Stimulated activated naive CD8-positive, alpha-beta T cell treated with anti-CD3 and anti-CD28 coated beads, Interleukin-15, Interleukin-2, amounts not matched to agents 100 U/mL and 50 U/mL, for 24 hours (primary cell): ENCODE results near the gene POLD2.
A peak's percentile ranks its signal among the peaks of the same experiment; 100 is the strongest.
"Not testable (repeated sequence)": the region's sequence is repeated elsewhere in the genome, so short reads cannot be mapped to it uniquely, and the experiment has no call there.

ENCODE experiments used
- ATAC-seq: fragments of 150-1000 bp; cut with Tn5 transposase; one replicate; pipeline ENCODE4 v1.10.0; 2021
- DNase-seq: peaks from one replicate; pipeline ENCODE4 v3.0.0; 2021

The POLD2 gene

DNA sequence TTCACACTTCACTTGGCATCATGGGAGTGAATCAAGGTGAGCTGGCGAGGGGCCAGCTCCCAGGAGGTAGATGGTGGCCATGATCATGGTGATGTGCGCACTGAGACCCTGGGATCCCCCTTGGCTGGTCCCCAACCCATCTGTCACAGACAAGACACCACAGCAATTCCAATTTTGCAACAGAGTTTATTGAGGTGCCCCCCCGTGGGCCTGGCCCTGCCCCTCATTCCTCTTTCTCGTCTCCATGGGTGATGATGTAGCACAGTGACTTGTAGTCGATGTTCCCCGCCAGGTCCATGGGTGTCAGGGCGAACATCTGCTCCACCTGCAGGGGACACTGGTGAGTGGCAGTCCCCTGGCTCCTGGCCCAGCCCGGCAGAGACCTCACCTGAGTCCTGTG, 15.3 kb upstream of the POLD2 start:
- DNase-seq = no peak
- no peak for ATAC-seq

DNA sequence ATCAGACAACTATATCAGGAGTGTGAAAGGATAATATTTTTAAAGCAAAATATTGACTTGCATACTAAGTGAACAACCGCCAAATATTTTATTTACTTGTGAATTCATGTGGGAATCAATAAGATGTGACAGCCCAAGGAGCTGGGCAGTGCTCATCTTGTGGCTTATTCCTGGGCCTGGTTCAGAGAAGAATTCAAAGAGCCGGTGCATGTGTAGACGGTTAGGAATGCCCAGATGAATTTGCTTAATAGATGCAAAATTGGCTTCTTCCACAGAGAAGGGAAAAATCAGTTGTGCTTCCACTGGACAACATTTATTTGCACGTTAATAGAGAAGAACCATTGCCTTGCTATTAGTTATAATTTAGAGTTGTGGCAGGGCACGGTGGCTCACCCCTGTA, 13.4 kb upstream of the POLD2 start:
- DNase-seq = no peak
- no peak for ATAC-seq

DNA sequence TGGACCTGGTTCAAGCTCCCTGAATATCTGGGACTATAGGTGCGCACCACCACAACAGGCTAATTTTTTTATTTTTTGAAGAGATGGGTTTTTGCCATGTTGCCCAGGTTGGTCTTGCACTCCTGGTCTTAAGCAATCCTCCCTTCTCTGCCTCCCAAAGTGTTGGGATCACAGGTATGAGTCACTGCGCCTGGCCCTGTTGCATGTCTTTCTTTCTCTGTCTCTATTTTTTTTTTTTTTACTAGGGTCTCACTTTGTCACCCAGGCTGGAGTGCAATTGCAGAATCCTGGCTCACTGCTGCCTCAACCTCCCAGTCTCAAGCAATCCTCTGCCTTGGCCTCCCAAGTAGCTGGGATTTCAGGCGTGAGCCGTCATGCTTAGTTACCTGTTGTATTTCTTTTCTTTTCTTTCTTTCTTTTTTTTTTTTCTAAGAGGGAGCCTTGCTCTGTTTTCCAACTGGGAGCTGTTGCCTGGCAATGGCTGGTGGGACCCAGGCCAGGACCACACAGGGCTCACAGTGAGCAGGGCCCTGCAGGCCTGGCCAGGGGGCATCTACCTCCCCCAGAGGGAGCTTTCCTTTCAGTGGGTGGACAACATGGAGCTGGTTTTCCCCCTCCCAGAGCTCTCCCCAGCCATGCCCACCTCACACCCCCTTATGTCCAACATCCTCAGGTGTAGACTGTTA, 11.7 kb upstream of the POLD2 start:
- no peak for DNase-seq
- ATAC-seq = no peak

DNA sequence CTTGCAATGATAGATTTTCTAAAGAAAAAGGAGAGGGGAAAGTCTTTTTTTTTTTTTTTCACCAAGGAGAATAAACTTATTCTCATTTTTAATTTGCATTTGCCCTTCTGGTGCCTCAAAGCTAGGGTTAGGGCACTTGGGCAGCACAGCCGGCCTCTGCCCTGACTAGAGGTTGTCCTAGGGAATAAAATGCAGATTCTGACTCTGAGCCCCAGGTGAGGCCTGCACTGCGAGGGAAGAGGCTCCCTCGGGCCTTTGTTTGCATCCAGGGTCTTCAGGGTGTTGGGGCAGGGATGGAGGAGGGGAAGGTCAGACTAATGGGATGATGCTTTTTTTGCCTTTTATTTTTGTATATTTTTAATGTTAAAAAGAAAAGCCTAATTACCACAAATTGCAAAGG, 9.9 kb upstream of the POLD2 start:
- DNase-seq = no peak
- no peak for ATAC-seq

DNA sequence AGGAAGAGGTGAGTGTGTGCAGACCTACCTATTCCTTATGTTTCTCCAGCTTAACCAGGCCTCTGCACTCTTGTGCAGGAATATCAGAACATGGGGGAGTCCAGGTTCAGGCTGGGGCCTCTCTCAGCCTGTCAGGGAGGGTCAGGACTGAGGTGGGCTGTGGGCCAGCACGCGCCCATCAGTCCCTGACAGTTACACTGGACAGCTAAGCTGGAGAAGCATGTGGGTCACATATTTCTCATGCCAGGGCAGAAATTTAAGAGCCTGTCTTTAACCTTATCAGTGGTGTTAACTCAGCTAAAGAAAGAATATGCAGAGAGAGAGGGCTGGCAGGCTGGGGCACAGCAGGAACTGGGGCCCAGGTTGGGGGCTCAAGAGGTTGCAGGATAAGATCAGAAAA, 8.7 kb upstream of the POLD2 start:
- ATAC-seq (no peak), DNase-seq (no peak)

DNA sequence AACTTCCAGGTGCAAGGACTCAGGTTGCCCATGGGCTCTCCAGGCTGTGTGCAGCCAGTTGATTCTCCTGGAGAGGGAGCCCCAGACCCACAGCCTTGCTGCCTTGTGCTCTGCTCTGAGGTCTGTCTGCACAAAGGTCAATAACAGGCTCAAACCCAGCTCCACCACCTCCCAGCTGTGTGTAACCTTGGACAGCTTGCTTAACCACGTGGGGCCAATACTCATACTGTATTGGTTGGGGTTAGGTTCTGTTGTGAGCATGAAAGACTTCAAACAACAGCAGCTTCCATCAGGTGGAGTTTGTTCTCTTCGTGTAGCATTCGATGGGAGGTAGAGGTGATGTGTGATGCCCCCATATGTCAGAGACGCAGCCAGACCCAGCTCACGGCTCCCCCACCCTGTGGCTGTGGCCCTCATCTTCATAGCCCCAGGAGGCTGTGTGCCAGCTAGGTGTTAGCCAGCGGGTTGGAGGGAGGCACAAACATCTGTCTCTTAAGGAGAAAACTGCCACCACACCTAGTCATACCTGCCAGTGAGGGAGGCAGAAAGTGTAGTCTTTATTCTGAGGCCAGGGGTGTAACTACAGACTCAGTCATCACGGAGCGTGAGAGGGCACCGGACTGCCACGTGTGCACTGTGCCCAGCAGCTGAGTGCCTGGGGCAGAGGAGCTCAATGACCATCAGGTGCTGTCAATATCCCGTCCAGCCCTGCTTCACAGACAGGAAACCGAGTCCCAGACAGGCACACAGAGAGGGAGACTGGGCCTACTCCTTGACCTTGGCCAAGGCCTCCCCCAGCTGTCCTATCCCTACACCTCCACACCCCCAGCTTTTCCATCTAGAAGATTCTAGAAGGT, 8.1 kb upstream of the POLD2 start:
- DNase-seq (no peak), ATAC-seq (peak; percentile 64)

DNA sequence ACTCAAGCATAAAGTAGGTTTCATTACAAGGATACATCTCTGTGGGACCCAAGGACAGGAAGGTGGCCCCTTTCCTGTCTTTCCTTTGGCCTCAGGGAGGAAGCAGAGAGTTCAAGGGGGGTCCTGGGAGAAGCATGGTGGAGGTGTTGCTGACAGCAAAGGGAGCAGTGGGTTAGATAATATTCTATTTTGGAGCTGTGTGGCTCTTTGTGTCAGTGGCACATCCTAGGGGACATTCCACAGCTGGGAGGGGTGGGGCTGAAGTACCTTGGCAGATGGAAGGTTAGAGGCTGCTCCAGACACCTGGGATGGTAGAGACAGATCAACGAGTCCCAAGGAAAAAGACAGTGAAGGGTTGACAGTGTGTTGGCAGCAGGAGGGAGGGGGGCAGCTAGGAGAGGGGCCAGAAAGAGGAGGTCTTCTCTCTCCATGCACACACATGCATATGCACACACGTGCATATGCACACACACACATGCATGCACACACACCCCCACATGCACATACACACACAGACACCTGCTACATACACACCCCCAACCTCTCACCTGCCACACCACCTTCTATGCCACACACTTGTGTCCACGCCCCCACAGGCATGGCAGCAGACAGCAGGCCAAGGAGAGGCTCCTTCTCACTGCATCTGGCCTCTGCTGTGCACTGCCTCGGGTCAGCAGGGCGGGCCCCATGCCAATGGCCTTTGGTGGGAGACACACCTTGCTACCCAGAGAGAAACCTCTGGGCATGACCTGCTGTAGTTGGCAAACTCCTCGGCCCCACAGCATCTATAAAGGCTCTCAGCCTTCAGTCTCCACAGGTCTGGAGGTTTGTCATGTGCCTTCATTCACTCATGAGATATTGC, 5.6 kb upstream of the POLD2 start:
- DNase-seq (no peak), ATAC-seq (no peak)

DNA sequence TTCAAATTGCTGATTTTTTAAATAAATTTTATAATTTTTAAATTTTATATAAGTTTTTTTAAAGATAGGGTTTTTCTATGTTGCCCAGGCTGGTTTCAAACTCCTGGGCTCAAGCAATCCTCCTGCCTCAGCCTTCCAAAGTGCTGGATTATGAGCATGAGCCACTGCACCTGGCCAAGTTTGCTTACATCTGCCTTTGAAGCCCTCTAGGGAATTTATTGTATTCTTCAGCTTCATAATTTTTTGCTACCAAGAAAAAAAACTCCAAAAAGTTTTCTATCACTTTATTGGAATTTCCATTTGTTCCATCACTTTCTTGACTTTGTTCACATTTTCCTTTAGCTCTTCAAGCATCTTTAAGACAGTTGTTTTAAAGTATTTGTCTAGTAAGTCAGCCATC, 3.8 kb upstream of the POLD2 start:
- DNase-seq (no peak), ATAC-seq (no peak)

DNA sequence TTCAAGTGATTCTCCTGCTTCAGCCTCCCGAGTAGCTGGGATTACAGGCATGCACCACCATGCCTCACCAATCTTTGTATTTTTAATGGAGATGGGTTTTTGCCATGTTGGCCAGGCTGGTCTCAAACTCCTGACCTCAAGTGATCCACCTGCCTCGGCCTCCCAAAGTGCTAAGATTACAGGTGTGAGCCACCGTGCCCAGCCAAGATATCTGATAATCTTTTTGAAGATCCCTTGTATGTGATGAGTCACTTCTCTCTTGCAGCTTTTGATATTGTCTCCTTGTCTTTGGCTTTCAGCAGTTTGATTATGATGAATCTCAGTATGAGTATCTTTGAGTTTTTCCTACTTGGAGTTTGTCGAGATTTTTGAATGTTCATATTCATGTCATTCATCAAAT, 3.2 kb upstream of the POLD2 start:
- DNase-seq, ATAC-seq: not testable (repeated sequence)

DNA sequence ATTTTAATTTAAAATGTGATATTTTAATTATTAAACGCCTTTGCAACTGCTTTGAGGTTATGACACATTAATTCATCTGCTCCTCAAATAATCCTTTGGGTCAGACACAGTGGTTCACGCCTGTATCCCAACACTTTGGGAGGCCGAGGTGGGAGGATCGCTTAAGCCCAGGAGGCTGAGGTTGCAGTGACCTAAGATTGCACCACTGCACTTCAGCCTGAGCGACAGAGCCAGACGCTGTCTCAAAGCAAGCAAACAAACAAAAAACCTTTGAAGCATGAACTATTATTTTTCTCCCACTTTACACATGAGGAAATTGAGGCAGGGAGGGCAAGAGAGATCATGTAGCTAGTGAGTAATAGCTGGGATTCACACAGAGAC, 1.5 kb upstream of the POLD2 start:
- ATAC-seq (no peak), DNase-seq (no peak)

DNA sequence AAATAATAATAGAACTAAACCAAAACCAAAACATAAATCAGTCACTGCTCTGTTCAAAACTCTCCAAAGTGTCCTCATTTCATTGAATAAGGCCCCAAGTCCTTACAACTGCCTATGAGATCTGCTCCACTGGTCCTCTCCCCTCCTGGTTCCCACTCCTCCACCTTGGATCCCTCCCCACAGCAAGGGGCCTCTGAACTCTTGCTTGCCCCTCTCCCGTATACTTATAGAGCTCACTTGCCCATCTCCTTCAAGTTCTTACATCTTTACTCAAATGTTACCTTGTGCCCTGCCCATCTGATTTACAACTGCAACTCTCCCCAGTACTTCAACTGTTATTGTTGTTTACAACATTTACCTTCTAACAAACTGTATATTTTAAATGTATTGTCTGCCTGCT, 819 bp downstream of the POLD2 start:
- DNase-seq = no peak
- no peak for ATAC-seq

DNA sequence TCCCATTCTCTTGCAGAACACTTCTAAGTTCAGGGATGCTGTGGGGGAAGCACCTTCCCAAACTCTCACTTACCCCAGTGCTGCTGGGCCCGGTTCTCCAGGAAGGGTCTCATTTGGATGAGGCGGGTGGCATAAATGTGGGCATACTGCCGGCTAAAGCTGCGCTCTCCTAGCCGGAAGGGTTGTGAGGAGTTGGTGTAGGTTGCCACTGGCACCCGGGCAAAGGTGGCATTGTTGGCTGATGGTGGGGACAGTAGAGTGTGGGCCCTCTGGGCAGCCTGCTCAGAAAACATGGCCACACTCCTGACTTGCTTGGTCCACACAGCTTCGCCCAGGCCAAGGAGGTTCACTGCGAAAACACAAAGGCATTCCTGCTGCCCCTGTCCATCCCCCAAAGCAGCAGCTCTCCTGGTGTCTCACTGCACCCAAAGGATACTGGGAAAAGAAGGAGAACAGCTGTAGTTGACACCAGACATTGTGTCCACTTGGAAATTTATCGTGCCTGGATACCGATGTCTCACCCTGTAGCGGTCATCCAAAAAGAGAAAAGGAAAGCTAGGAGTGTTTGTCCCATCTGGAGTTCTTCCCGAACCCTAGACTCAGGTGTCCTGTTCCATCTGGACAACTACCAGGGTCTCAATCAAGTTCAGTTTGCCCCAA, 1.5 kb downstream of the POLD2 start:
- DNase-seq (no peak), ATAC-seq (no peak)

DNA sequence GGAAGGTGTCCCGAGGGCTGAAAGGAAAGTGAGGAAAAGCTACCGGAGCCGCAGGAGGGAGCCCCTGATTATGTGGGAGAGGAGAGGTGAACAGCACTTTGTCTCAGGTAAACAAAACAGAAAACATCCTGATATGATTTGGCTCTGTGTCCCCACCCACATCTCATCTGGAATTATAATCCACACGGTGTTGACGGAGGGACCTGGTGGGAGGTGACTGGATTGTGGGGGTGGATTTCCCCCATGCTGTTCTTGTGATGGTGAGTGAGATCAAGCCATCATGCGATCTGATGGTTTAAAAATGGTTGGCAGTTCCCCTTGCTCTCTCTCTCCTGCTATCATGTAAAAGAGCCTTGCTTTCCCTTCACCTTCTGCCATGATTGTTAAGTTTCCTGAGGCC, 3.0 kb downstream of the POLD2 start:
- DNase-seq (no peak), ATAC-seq (no peak)

DNA sequence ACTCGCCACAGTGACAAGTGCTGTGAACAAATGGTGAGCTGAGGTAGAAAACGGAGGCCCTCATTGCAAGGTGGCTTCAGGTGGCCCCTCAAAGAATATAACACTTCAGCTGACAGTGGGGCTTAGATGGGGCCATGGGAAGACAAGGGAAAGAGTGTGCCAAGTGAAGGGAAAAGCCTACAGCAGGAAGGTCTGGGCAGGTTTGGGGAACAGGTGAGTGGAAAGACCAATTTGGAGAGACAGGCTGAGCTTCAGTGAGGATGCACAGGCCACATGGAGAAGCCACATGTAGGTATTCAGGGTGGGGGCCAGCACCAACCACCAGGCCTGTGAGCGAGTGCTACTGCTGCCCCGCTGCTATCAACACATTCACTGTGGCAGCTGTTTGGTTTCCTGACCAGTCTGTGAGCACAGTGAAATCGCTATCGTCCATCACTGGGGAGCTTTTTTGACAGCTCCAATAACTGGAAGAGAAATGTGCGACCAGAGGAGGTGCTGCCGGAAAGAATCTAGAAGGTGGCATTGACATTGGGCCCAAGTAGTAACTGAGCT, 3.4 kb downstream of the POLD2 start:
- no peak for ATAC-seq
- no peak for DNase-seq

DNA sequence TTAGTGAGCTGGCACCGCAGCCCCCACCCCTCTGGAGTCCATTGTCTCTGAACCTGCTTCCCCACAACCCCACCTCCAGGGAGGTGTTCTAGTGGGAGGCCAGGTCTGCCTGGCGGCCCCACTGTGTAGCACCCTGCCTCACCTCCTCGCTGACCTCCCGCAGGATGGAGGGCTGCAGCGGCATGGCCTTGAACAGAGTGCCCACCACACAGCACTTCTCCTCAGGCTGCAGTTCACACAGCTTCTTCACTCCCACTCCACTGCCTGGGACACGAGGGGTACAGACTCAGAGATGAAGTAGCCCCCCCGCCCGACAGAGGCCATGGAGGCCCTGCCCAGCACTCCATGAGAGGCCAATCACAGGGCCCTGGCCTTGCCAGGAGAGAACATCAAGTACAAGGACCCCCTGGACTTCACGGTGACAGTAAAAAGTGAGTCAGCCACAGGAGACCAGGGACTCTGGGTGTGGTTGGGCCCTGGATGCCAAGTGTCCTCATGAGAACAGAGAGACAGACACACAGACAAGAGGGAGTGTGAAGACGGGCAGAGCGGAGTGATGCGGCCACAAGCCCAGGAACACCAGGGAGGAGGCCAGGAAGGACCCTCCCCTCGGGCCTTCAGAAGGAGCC, 5.4 kb downstream of the POLD2 start:
- DNase-seq = no peak
- no peak for ATAC-seq

DNA sequence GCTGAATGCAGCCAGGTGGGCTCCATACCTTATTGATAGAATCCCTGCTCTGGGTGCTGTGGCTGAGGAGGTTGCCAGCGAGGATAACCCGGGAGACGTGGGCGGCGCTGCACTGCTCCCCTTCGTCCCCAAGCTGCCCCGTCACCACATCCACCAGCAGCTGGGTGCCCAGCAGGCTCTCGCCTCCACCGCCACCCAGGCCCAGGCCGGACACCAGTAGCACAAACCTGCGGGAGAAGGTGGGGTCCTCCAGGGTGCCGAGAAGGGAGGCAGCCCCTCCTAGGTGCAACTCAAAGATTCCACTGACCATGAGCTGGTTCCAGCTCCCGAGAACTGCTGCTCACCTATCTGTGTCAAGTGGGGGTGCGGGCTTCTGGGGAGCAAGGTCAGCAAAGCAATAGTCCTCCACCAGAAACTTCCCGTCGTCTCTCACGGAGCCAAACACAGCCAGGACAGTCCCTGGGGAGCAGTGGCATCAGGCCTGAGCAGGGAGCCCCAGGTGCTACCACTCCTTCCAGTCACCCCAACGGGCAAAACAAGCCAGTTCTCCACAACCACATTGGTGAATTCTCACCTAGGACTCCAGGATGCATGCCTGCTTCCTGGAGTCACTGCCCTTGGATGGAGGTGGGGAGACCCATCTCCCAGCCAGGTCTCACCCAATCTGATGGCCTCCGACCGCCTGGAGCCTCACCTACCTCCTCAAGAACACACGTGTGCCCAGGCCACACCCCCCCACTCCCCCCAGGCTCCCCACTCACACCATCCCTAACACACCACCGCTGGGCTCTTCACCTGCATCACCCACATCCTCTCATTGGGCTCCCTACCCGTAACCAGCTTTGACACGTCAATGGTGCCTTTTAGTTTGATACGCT, 6.3 kb downstream of the POLD2 start:
- ATAC-seq = no peak
- no peak for DNase-seq

DNA sequence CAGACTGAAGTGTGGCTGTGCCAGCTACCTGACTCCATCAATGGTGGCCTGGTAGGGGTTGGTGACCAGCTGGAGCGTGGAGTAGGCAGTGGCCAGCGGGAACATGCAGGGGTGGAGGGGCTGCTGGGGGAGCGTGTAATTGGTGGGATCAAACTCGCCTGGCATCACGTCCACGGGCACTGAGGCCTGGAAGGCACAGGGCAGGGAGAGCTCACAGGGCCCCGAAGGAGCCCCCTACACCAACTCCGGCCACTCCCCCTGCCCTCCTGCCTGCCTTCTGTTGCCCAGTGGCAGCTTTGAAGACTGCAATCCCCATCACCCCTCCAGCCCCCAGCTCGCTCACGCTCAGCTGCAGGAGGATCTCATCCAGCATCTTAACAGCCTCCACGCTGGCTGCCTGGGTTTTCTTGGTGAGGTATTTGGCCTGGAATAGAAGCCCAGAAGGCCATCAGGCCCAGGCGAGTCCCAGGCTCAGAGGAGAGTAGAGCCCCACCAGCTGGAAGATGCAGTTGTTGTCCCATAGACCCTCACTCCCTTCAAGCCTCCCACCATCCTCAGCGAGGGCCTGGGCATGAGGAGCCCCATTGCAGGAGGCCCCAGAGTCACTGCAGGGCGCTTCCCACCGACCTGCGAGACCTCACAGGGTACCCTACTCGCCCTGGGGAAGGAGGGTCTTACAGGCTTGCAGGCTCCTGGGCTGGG, 7.1 kb downstream of the POLD2 start:
- ATAC-seq (no peak), DNase-seq (no peak)

DNA sequence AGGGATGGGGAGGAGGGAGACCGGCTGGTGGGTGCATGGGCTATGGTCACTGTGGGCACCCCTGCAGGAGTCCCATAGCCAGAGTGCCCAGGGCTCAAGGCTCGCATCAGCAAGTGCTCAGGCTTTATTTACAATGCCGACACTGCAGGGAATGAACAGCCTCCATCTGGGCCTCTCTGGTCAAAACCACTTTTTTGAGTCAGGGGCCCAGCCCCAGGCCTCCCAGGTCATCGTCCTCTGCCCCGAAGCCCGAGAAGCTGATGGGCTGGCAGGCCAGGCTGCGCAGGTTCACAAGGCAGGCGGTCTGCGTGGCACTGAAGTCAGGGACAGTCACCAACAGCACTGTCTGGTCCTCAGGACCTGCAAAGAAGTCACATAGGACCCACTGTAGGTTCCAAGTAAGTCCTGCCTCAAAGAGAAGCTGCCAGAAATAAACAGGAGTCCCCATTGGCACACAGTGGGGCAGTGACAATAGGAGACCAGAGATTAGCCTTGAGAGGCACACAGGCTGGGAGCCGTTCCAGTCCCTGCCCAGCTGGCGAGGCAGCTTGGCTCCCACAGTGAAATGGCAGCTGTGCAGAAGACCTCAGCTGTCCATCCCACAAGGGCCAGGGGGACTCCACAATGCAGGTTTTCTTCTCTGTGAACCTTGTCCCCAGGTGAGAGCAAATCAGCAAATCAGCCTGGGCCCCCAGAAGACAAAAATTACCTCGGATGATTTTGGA, 8.6 kb downstream of the POLD2 start:
- ATAC-seq = no peak
- no peak for DNase-seq

DNA sequence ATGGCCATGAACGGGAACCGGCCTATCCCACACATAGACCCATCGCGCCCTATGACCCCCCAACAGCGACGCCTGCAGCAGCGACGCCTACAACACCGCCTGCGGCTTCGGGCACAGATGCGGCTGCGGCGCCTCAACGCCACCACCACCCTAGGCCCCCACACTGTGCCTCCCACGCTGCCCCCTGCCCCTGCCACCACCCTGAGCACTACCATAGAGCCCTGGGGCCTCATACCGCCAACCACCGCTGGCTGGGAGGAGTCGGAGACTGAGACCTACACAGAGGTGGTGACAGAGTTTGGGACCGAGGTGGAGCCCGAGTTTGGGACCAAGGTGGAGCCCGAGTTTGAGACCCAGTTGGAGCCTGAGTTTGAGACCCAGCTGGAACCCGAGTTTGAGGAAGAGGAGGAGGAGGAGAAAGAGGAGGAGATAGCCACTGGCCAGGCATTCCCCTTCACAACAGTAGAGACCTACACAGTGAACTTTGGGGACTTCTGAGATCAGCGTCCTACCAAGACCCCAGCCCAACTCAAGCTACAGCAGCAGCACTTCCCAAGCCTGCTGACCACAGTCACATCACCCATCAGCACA, 9.5 kb downstream of the POLD2 start:
- no peak for ATAC-seq

More for the DNA sequence above, 9.5 kb downstream of the POLD2 start:
- no peak for DNase-seq
